IMR-90 (cell line): ENCODE data around the gene PDE4B. TPM values are rescaled to one million over a fixed set of nuclear protein-coding genes. Genes with fewer than 3 reads are reported as not detected.

Experiments used
- ATAC-seq: fragments of 200-7000 bp; cut with Tn5 transposase; 2 replicates; pipeline ENCODE4 v1.9.1; 2020; ENCODE audit warnings: low read depth, mild to moderate bottlenecking, moderate library complexity
- BruUV-seq: library from RNA; stranded (reverse); fragments of 400-500 nt; replicated peaks from 2 replicates; lab custom pipeline; 2021; lab: Mats Ljungman, UMichigan
- CTCF ChIA-PET: fragments of 300-600 bp; formaldehyde crosslinking; extraction: SDS; loops from one replicate; lab custom pipeline; 2021; ENCODE audit warnings: antibody characterized with exemption; lab: Yijun Ruan, JAX
- POLR2A ChIA-PET: fragments of 300-600 bp; sonication (Branson Sonifier 250); formaldehyde crosslinking; loops from one replicate; lab custom pipeline; 2022; ENCODE audit warnings: antibody characterized with exemption; ENCODE audit not compliant: unreplicated experiment; lab: Charles Lee
- DNase-seq: peaks from one replicate; pipeline ENCODE4 v3.0.0; 2013
- H2AFZ ChIP-seq: replicated peaks from 2 replicates; pipeline ENCODE3; 2013; ENCODE audit warnings: low read length, mild to moderate bottlenecking; ENCODE audit not compliant: poor library complexity
- H2AK5ac ChIP-seq: 2 replicates; pipeline ENCODE4 v1.6.1; 2013; ENCODE audit warnings: low read depth, low read length, inconsistent platforms
- H2AK9ac ChIP-seq: replicated peaks from 2 replicates; pipeline ENCODE3; 2013; ENCODE audit warnings: mild to moderate bottlenecking, low read depth, low read length, moderate library complexity; ENCODE audit not compliant: poor library complexity
- H2BK120ac ChIP-seq: 2 replicates; pipeline ENCODE4 v1.6.1; 2013; ENCODE audit warnings: low read depth, low read length, inconsistent platforms
- H2BK15ac ChIP-seq: 3 replicates; pipeline ENCODE4 v1.6.1; 2013; ENCODE audit warnings: low read depth, low read length, inconsistent platforms
- H2BK20ac ChIP-seq: 2 replicates; pipeline ENCODE4 v1.6.1; 2013; ENCODE audit warnings: low read depth, mild to moderate bottlenecking, inconsistent platforms, low read length, moderate library complexity
- H2BK5ac ChIP-seq: 2 replicates; pipeline ENCODE4 v1.6.1; 2013; ENCODE audit warnings: mild to moderate bottlenecking, low read depth, low read length, inconsistent platforms; ENCODE audit not compliant: poor library complexity, severe bottlenecking
- H3K14ac ChIP-seq: replicated peaks from 2 replicates; pipeline ENCODE4 v1.6.1; 2013; ENCODE audit warnings: low read depth, low read length, inconsistent platforms
- H3K18ac ChIP-seq: 2 replicates; pipeline ENCODE4 v1.6.1; 2013; ENCODE audit warnings: low read depth, low read length, control low read depth
- H3K23ac ChIP-seq: 2 replicates; pipeline ENCODE4 v1.6.1; 2013; ENCODE audit warnings: low read depth, low read length, inconsistent platforms
- H3K27ac ChIP-seq: 2 replicates; pipeline ENCODE4 v1.5.1; 2013; ENCODE audit warnings: mild to moderate bottlenecking, control low read depth, low read length; ENCODE audit not compliant: insufficient read depth
- H3K27me3 ChIP-seq: 2 replicates; pipeline ENCODE4 v1.6.1; 2013; ENCODE audit warnings: low read length; ENCODE audit not compliant: control insufficient read depth, insufficient read depth
- H3K36me3 ChIP-seq: 2 replicates; pipeline ENCODE4 v1.6.1; 2013; ENCODE audit warnings: low read length, mixed read lengths; ENCODE audit not compliant: control insufficient read depth, insufficient read depth
- H3K4ac ChIP-seq: 2 replicates; pipeline ENCODE4 v1.6.1; 2013; ENCODE audit warnings: low read depth, low read length, inconsistent platforms
- H3K4me1 ChIP-seq: 2 replicates; pipeline ENCODE4 v1.6.1; 2013; ENCODE audit warnings: low read length, mixed read lengths; ENCODE audit not compliant: control insufficient read depth, insufficient read depth
- H3K4me2 ChIP-seq: 2 replicates; pipeline ENCODE4 v1.6.1; 2013; ENCODE audit warnings: low read depth, mild to moderate bottlenecking, control low read depth, low read length, moderate library complexity
- H3K4me3 ChIP-seq: 2 replicates; pipeline ENCODE4 v1.5.1; 2013; ENCODE audit warnings: low read depth, mild to moderate bottlenecking, control low read depth, low read length, moderate library complexity; ENCODE audit not compliant: insufficient read depth
- H3K56ac ChIP-seq: 2 replicates; pipeline ENCODE4 v1.6.1; 2013; ENCODE audit warnings: low read length, inconsistent platforms; ENCODE audit not compliant: insufficient read depth; ENCODE audit errors: extremely low read depth
- H3K79me1 ChIP-seq, 2 experiments: 2 replicates each; pipeline ENCODE4 v1.6.1; 2013; ENCODE audit warnings: low read length in 2 of 2, inconsistent platforms in 1 of 2, low read depth in 1 of 2
- H3K9ac ChIP-seq: 2 replicates; pipeline ENCODE4 v1.6.1; 2013; ENCODE audit warnings: low read depth, low read length, control low read depth
- H3K9me1 ChIP-seq: 2 replicates; pipeline ENCODE4 v1.6.1; 2013; ENCODE audit warnings: low read length, inconsistent platforms; ENCODE audit not compliant: insufficient read depth
- H3K9me3 ChIP-seq: 2 replicates; pipeline ENCODE4 v1.6.1; 2013; ENCODE audit warnings: low read length; ENCODE audit not compliant: control insufficient read depth, insufficient read depth
- H4K20me1 ChIP-seq: 2 replicates; pipeline ENCODE4 v1.6.1; 2013; ENCODE audit warnings: low read length, inconsistent platforms; ENCODE audit not compliant: insufficient read depth
- H4K5ac ChIP-seq: 2 replicates; pipeline ENCODE4 v1.6.1; 2013; ENCODE audit warnings: mild to moderate bottlenecking, low read depth, low read length, control low read depth
- H4K8ac ChIP-seq, 2 experiments: 2 replicates each; pipeline ENCODE4 v1.6.1; 2013; ENCODE audit warnings: low read depth in 2 of 2, low read length in 2 of 2, control low read depth in 1 of 2, inconsistent platforms in 1 of 2
- H4K91ac ChIP-seq: 2 replicates; pipeline ENCODE4 v1.6.1; 2013; ENCODE audit warnings: low read depth, low read length, inconsistent platforms; ENCODE audit not compliant: insufficient read depth
- CEBPB ChIP-seq: IDR thresholded peaks from 2 replicates; pipeline ENCODE4 v1.6.1; 2012; ENCODE audit warnings: low read depth, low read length, improper control_type of control experiment
- CHD1 ChIP-seq: IDR thresholded peaks from 2 replicates; pipeline ENCODE4 v1.6.1; 2012; ENCODE audit warnings: low read depth, low read length, improper control_type of control experiment
- CTCF ChIP-seq: conservative IDR thresholded peaks from 2 replicates; pipeline ENCODE4 v1.5.1; 2012; ENCODE audit warnings: mild to moderate bottlenecking, low read depth, low read length, improper control_type of control experiment
- ELK1 ChIP-seq: fragments of 150-350 bp; IDR thresholded peaks from 2 replicates; pipeline ENCODE4 v1.6.1; 2016; ENCODE audit warnings: low read depth, mild to moderate bottlenecking, low read length, moderate library complexity, borderline replicate concordance
- FOS ChIP-seq: fragments of 150-350 bp; IDR thresholded peaks from 2 replicates; pipeline ENCODE4 v1.6.1; 2016; ENCODE audit warnings: low read depth, low read length
- MAFK ChIP-seq: IDR thresholded peaks from 2 replicates; pipeline ENCODE4 v1.6.1; 2012; ENCODE audit warnings: low read depth, low read length, improper control_type of control experiment
- MAZ ChIP-seq: IDR thresholded peaks from 2 replicates; pipeline ENCODE4 v1.6.1; 2012; ENCODE audit warnings: low read depth, mild to moderate bottlenecking, low read length, improper control_type of control experiment, moderate library complexity, borderline replicate concordance
- MXI1 ChIP-seq: IDR thresholded peaks from 2 replicates; pipeline ENCODE4 v1.6.1; 2012; ENCODE audit warnings: low read depth, mild to moderate bottlenecking, low read length, moderate library complexity, borderline replicate concordance
- NFE2L2 ChIP-seq: fragments of 150-350 bp; IDR thresholded peaks from 2 replicates; pipeline ENCODE4 v1.6.1; 2016; ENCODE audit warnings: low read depth, mild to moderate bottlenecking, low read length
- RAD21 ChIP-seq: IDR thresholded peaks from 2 replicates; pipeline ENCODE4 v1.6.1; 2012; ENCODE audit warnings: low read length, improper control_type of control experiment
- RCOR1 ChIP-seq: IDR thresholded peaks from 2 replicates; pipeline ENCODE4 v1.6.1; 2012; ENCODE audit warnings: mild to moderate bottlenecking, low read length, improper control_type of control experiment; ENCODE audit not compliant: insufficient replicate concordance
- RFX5 ChIP-seq: IDR thresholded peaks from 2 replicates; pipeline ENCODE4 v1.8.0; 2012; ENCODE audit warnings: low read depth, mild to moderate bottlenecking, low read length, moderate library complexity
- USF2 ChIP-seq: fragments of 150-350 bp; IDR thresholded peaks from 2 replicates; pipeline ENCODE4 v1.6.1; 2017; ENCODE audit warnings: mild to moderate bottlenecking, antibody characterized with exemption, low read length, low read depth
- WGBS, 2 experiments: methylation state at CpG; one replicate each; pipeline versions ENCODE4 v1.1.5 to v1.1.7; 2013; ENCODE audit warnings: missing lambda C conversion rate in 2 of 2; ENCODE audit not compliant: insufficient read length in 1 of 2; ENCODE audit errors: extremely low coverage in 2 of 2; 5-methylcytosine and 5-hydroxymethylcytosine counted together
- dilution Hi-C: fragments of 300-500 bp; cut with HindIII; formaldehyde crosslinking; loops from one replicate; pipeline ENCODE4 v1.14.3; 2018; ENCODE audit warnings: low sequenced_read_pairs; ENCODE audit not compliant: unreplicated experiment
- in situ Hi-C: fragments of 300-500 bp; cut with MboI; formaldehyde crosslinking; loops from 3 replicates; pipeline ENCODE4 v1.14.3; 2019; ENCODE audit warnings: low sequenced_read_pairs, inconsistent platforms, mixed read lengths
- intact Hi-C: fragments of 100-400 bp; cut with micrococcal nuclease; formaldehyde crosslinking; loops from 2 replicates; pipeline ENCODE4 v1.10.0; 2022
- polyA plus RNA-seq, 3 experiments: library from polyadenylated mRNA; depleted of rRNA; stranded (reverse); fragments of >200 nt; gene quantifications; 2 replicates each; pipeline ENCODE4 v1.2.3, GENCODE V29; 2012; ENCODE audit warnings: low replicate concordance in 1 of 3
- total RNA-seq: library from RNA; depleted of rRNA; stranded (reverse); fragments of >200 nt; gene quantifications from 2 replicates; pipeline ENCODE4 v1.2.3, GENCODE V29; 2012

Gene PDE4B
- total and polyA plus RNA-seq, 2 of the 4 experiments (the other 2 are of a cell fraction): 5.8 to 21.3 TPM

- peaks cover 5% of the 10 kb centered on the region; the same call in 1 of the 2 replicates for H3K9me1 ChIP-seq
- no peaks in the 10 kb centered on the region for H3K36me3 ChIP-seq
- H2BK5ac ChIP-seq: no peak overlapping the region
- H2AFZ ChIP-seq: no peak overlapping the region
- no peak overlapping the region for H4K8ac ChIP-seq
- H2BK20ac ChIP-seq: no peak overlapping the region
- ATAC-seq: no peak
- no peak overlapping the region for H3K4ac ChIP-seq
- no peak overlapping the region for H3K27ac ChIP-seq
- H3K4me2 ChIP-seq: no peak overlapping the region
- H2AK5ac ChIP-seq: no peak overlapping the region
- H3K14ac ChIP-seq: 0 out of 2 replicates have a peak overlapping the region, but pooled peaks have one; percentile 14
- H4K91ac ChIP-seq: no peak overlapping the region
- no peak overlapping the region for H2BK120ac ChIP-seq
- intact Hi-C loops: loop anchor here (5.0 to 10.0 kb wide), 4 partner anchors 118 to 1176 kb away; partner anchors contain the start of gene PDE4B
- peaks cover 2% of the 10 kb centered on the region; the same call in 1 of the 2 replicates for H3K27me3 ChIP-seq
- WGBS, 2 experiments: 83% methylated on average over 2 of the region's 6 CpGs; no CpG with 5 or more reads in 1 of the 2 experiments
- H3K56ac ChIP-seq: no peak overlapping the region
- BruUV-seq: no TSS peak
- H3K9ac ChIP-seq: no peak overlapping the region
- peaks cover 7% of the 10 kb centered on the region for H3K4me1 ChIP-seq
- no peak overlapping the region for H3K18ac ChIP-seq
- H3K23ac ChIP-seq: no peak overlapping the region
- no peaks in the 10 kb centered on the region for H3K79me1 ChIP-seq
- no peaks in the 10 kb centered on the region for H3K9me3 ChIP-seq
- ChIA-PET POLR2A (no interaction called here), CTCF (interaction anchor here (2.9 kb wide), 1 partner anchor 206 kb away, joined by 14 read pairs; no protein-coding TSS in a partner anchor)
- no peak overlapping the region for H2AK9ac ChIP-seq
- H4K20me1 ChIP-seq: no peaks in the 10 kb centered on the region
- in situ Hi-C loops: loop anchor here (5.0 to 25.0 kb wide), 2 partner anchors 288 to 503 kb away; no protein-coding TSS in a partner anchor
- H3K4me3 ChIP-seq: no peak overlapping the region
- no peak overlapping the region for H2BK15ac ChIP-seq
- dilution Hi-C loops: no loop called here
- DNase-seq: peak; percentile 7
- no peak overlapping the region for H4K5ac ChIP-seq
- TF ChIP-seq ELK1 (no peak), RAD21 (no peak), NFE2L2 (no peak), MAZ (no peak), USF2 (no peak), CEBPB (no peak), CTCF (no peak), RFX5 (no peak), RCOR1 (no peak), CHD1 (no peak), FOS (no peak), MAFK (no peak), MXI1 (no peak)
These were observed 448.1 kb downstream of the PDE4B start for GRCh38 chr1:66240491-66241484.
